K562 (cell line): ENCODE results near the gene NRP1. TPM values are rescaled to one million over a fixed set of nuclear protein-coding genes. Genes with fewer than 3 reads are reported as not detected.

ENCODE experiments used
- ATAC-seq: fragments of 200-7000 bp; cut with Tn5 transposase; 3 replicates; pipeline ENCODE4 v1.9.1; 2020; ENCODE audit warnings: moderate library complexity
- BruUV-seq: library from RNA; stranded (reverse); fragments of 400-500 nt; replicated peaks from 2 replicates; lab custom pipeline; 2021; lab: Mats Ljungman, UMichigan
- CTCF ChIA-PET: fragments of 300-600 bp; formaldehyde crosslinking; extraction: SDS; loops from one replicate; lab custom pipeline; 2021; ENCODE audit warnings: low intra/inter-chr PET ratio; lab: Yijun Ruan, JAX
- POLR2A ChIA-PET: fragments of 300-600, 350-650 bp; sonication (Branson Sonifier 250); formaldehyde crosslinking; extraction: SDS; loops from one replicate; lab custom pipeline; 2021; ENCODE audit warnings: antibody characterized with exemption, inconsistent platforms; lab: Yijun Ruan, JAX
- DNase-seq, 4 experiments: peaks; one replicate each; pipeline versions ENCODE4 v3.0.0 to v3.0.0-alpha.2; 2011 to 2018; ENCODE audit warnings: low spot score in 3 of 4, mixed read lengths in 3 of 4; ENCODE audit errors: extremely low read depth in 1 of 4
- FAIRE-seq: peaks from 2 replicates; lab custom pipeline; 2011; peaks lifted over from hg19 to GRCh38; lab: Jason Lieb, UNC
- H2AFZ ChIP-seq: 2 replicates; pipeline ENCODE4 v1.6.0; 2011; ENCODE audit warnings: low read depth, low read length, control low read depth, inconsistent platforms
- H3K27ac ChIP-seq: fragments of 200-600 bp; 3 replicates; pipeline ENCODE4 v1.8.0; 2011; ENCODE audit warnings: low read depth, mild to moderate bottlenecking, control low read depth, inconsistent platforms, low read length, moderate library complexity, mixed read lengths; ENCODE audit errors: extremely low read depth
- H3K27me3 ChIP-seq, 2 experiments: fragments of 300-600 bp in 1 of 2; 2 replicates in 1 of 2; 3 replicates in 1 of 2; pipeline versions ENCODE4 v1.6.0 to v1.8.0; 2011; ENCODE audit warnings: inconsistent platforms in 2 of 2, low read length in 2 of 2, mild to moderate bottlenecking in 1 of 2, mixed read lengths in 1 of 2, moderate library complexity in 1 of 2; ENCODE audit not compliant: control insufficient read depth in 2 of 2, insufficient read depth in 2 of 2
- H3K36me3 ChIP-seq: fragments of 300-600 bp; 3 replicates; pipeline ENCODE4 v1.8.0; 2011; ENCODE audit warnings: mild to moderate bottlenecking, low read length, inconsistent platforms; ENCODE audit not compliant: control insufficient read depth, insufficient read depth
- H3K4me1 ChIP-seq, 2 experiments: fragments of 200-600 bp in 1 of 2; replicated peaks in 1 of 2; 2 replicates in 1 of 2; 3 replicates in 1 of 2; pipeline versions ENCODE4 v1.5.1 to v1.8.0; 2011; ENCODE audit warnings: inconsistent platforms in 2 of 2, low read length in 2 of 2, mild to moderate bottlenecking in 1 of 2, mixed read lengths in 1 of 2, moderate library complexity in 1 of 2; ENCODE audit not compliant: control insufficient read depth in 2 of 2, insufficient read depth in 2 of 2
- H3K4me2 ChIP-seq: 2 replicates; pipeline ENCODE4 v1.6.1; 2011; ENCODE audit warnings: low read length, control low read depth, inconsistent platforms, mixed read lengths; ENCODE audit not compliant: insufficient read depth
- H3K4me3 ChIP-seq: fragments of 200-600 bp; sonication (generic), shearing (Covaris generic); 2 replicates; pipeline ENCODE4 v1.5.1; 2016; ENCODE audit warnings: control low read depth, inconsistent platforms
- H3K79me2 ChIP-seq: fragments of 200-600 bp; 3 replicates; pipeline ENCODE4 v1.8.0; 2011; ENCODE audit warnings: low read length, inconsistent platforms; ENCODE audit not compliant: control insufficient read depth, insufficient read depth
- H3K9ac ChIP-seq, 2 experiments: 2 replicates each; pipeline versions ENCODE4 v1.6.0 to v1.6.1; 2011; ENCODE audit warnings: low read depth in 2 of 2, low read length in 2 of 2, control low read depth in 1 of 2, inconsistent platforms in 1 of 2, mild to moderate bottlenecking in 1 of 2, mixed read lengths in 1 of 2; ENCODE audit not compliant: insufficient read depth in 1 of 2
- H3K9me1 ChIP-seq: one replicate; pipeline ENCODE4 v1.6.0; 2011; ENCODE audit warnings: inconsistent platforms, mild to moderate bottlenecking, low read length, moderate library complexity; ENCODE audit not compliant: control insufficient read depth, insufficient read depth
- H3K9me3 ChIP-seq: replicated peaks from 2 replicates; pipeline ENCODE4 v1.5.1; 2011; ENCODE audit warnings: low read depth, low read length, inconsistent platforms; ENCODE audit not compliant: control insufficient read depth, insufficient read depth
- H4K20me1 ChIP-seq: replicated peaks from 2 replicates; pipeline ENCODE4 v1.6.1; 2011; ENCODE audit warnings: low read length, inconsistent platforms, mixed read lengths; ENCODE audit not compliant: control insufficient read depth, insufficient read depth
- CBX5 ChIP-seq: IDR thresholded peaks from 2 replicates; pipeline ENCODE4 v1.6.1; 2014; ENCODE audit warnings: low read depth, borderline replicate concordance
- CTCF ChIP-seq, 3 experiments: IDR thresholded peaks in 2 of 3; conservative IDR thresholded peaks in 1 of 3; 2 replicates each; pipeline ENCODE4 v1.5.1; 2011 to 2012; ENCODE audit warnings: low read length in 3 of 3, mild to moderate bottlenecking in 3 of 3, control low read depth in 2 of 3, improper control_type of control experiment in 1 of 3, inconsistent platforms in 1 of 3, low read depth in 1 of 3, mixed read lengths in 1 of 3, moderate library complexity in 1 of 3; ENCODE audit not compliant: insufficient read depth in 2 of 3
- ILK ChIP-seq: fragments of 450-650 bp; IDR thresholded peaks from 2 replicates; pipeline ENCODE4 v1.6.1; 2016; ENCODE audit warnings: missing genetic modification characterization, low read depth, mild to moderate bottlenecking, missing compliant biosample characterization, moderate library complexity, borderline replicate concordance
- MECOM ChIP-seq: fragments of 250-450 bp; sonication (Bioruptor Pico); IDR thresholded peaks from 2 replicates; pipeline ENCODE4 v1.8.0; 2022; ENCODE audit warnings: inconsistent platforms
- MYBL2 ChIP-seq, 2 experiments: fragments of 450-650 bp in 1 of 2; sonication (generic) in 1 of 2; formaldehyde crosslinking in 1 of 2; IDR thresholded peaks; 2 replicates each; pipeline versions ENCODE4 v1.6.1 to v1.8.1; 2017 to 2022; ENCODE audit warnings: borderline replicate concordance in 1 of 2, inconsistent platforms in 1 of 2, low read depth in 1 of 2, mild to moderate bottlenecking in 1 of 2, missing genetic modification reagents in 1 of 2, moderate library complexity in 1 of 2
- SMAD1 ChIP-seq: fragments of 150-350 bp; IDR thresholded peaks from 2 replicates; pipeline ENCODE4 v1.6.1; 2014; ENCODE audit warnings: low read length, low read depth; ENCODE audit not compliant: partially characterized antibody
- SRSF1 ChIP-seq: fragments of 200-400 bp; formaldehyde crosslinking; IDR thresholded peaks from 2 replicates; pipeline ENCODE4 v1.6.1; 2017; ENCODE audit warnings: mild to moderate bottlenecking, low read depth, low read length, moderate library complexity
- TFAM ChIP-seq: fragments of 250-450 bp; sonication (Bioruptor Pico); conservative IDR thresholded peaks from 2 replicates; pipeline ENCODE4 v1.5.0; 2021; ENCODE audit warnings: mild to moderate bottlenecking, moderate library complexity
- ZNF707 ChIP-seq: fragments of 250-450 bp; sonication (Bioruptor Pico); conservative IDR thresholded peaks from 2 replicates; pipeline ENCODE4 v1.8.0; 2022; ENCODE audit warnings: inconsistent platforms, mild to moderate bottlenecking, moderate library complexity
- ZNF778 ChIP-seq: fragments of 450-650 bp; formaldehyde crosslinking; IDR thresholded peaks from 2 replicates; pipeline ENCODE4 v1.4.0; 2020; ENCODE audit warnings: mild to moderate bottlenecking, moderate library complexity
- ZSCAN32 ChIP-seq: fragments of 450-650 bp; formaldehyde crosslinking; IDR thresholded peaks from 2 replicates; pipeline ENCODE4 v1.4.0; 2020; ENCODE audit warnings: mild to moderate bottlenecking, moderate library complexity
- WGBS: fragments of 100-300 bp; shearing (Covaris generic); methylation state at CpG from one replicate; pipeline ENCODE4 v1.1.6; 2016; ENCODE audit warnings: low coverage, mixed read lengths; ENCODE audit not compliant: insufficient coverage; ENCODE audit errors: missing lambda C conversion rate; 5-methylcytosine and 5-hydroxymethylcytosine counted together
- in situ Hi-C: fragments of 300-500 bp; cut with MboI; formaldehyde crosslinking; loops from 4 replicates; pipeline ENCODE4 v1.15.0; 2018; ENCODE audit warnings: inconsistent platforms, mixed read lengths
- intact Hi-C: fragments of 100-400 bp; cut with micrococcal nuclease; formaldehyde crosslinking; loops from 2 replicates; pipeline ENCODE4 v1.14.2; 2022
- polyA plus RNA-seq, 8 experiments: library from polyadenylated mRNA; depleted of rRNA in 4 of 8; stranded (reverse) in 5 of 8; unstranded in 3 of 8; fragments of >200 nt; fragmentation: Nextera tagmentation in 2 of 8; fragmentation: Illumina TruSeq in 1 of 8; extraction: Ambion mirVana in 2 of 8; extraction: Trizol in 1 of 8; gene quantifications; 2 replicates each; pipeline versions ENCODE4 v1.2.1 to v1.2.3, GENCODE V29; 2011 to 2014; ENCODE audit warnings: inconsistent platforms in 1 of 8, missing spikeins in 1 of 8
- total RNA-seq, 7 experiments: library from RNA; depleted of rRNA in 6 of 7; stranded (reverse); fragments of >200 nt in 6 of 7; fragmentation: Illumina TruSeq in 2 of 7; extraction: Trizol in 2 of 7; gene quantifications; 2 replicates each; pipeline versions ENCODE4 v1.2.1 to v1.2.3, GENCODE V29; 2011 to 2021; ENCODE audit warnings: low replicate concordance in 1 of 7
- TF ChIP-seq, protein P1 (sequence below), 2 experiments: fragments of 200-800 bp in 1 of 2; sonication (Bioruptor generic) in 1 of 2; sonication (generic) in 1 of 2; formaldehyde crosslinking in 1 of 2; IDR thresholded peaks in 1 of 2; conservative IDR thresholded peaks in 1 of 2; 2 replicates each; pipeline versions ENCODE4 v1.5.0 to v1.6.1; 2016 to 2020; ENCODE audit warnings: missing compliant biosample characterization in 1 of 2, missing genetic modification characterization in 1 of 2, missing genetic modification reagents in 1 of 2
- TF ChIP-seq, protein P2 (sequence below): fragments of 450-650 bp; IDR thresholded peaks from 2 replicates; pipeline ENCODE4 v1.6.1; 2016; ENCODE audit warnings: missing biosample characterization, missing genetic modification characterization

The NRP1 gene
- total and polyA plus RNA-seq, 9 of the 15 experiments (the other 6 are each of a cell fraction or from before 2014, with no cell fraction given): 0.01 to 0.38 (median 0.04) TPM; not detected in 5

DNA sequence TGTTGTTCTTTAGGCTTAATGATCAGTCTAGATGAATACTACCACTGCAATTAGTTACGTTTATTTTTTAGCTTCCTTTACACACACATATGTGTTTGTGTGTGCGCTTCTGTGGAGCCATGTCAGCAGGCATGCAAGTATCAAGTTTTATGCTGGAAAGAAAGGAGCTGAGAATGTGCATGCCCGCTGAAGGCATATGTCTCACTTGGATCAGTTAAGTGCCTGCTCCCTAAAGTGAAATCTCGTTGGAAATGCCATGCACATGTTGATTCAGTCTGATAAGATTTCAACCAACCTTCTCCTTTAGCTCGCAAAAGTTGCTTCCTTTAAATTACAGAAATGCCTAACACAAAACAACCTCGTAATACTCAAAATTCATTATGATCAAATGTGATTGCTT, 10.7 kb downstream of the NRP1 start:
- no peaks in the 10 kb centered on the region for H3K79me2 ChIP-seq
- no peak overlapping the region for H3K27ac ChIP-seq
- intact Hi-C loops (no loop called here), in situ Hi-C loops (no loop called here)
- DNase-seq (no peak), ATAC-seq (no peak), FAIRE-seq (no peak)
- no peak overlapping the region for H3K4me3 ChIP-seq
- no peaks in the 10 kb centered on the region for H3K9me3 ChIP-seq
- BruUV-seq: no TSS peak
- H3K4me1 ChIP-seq: no peaks in the 10 kb centered on the region
- ChIA-PET POLR2A (no interaction called here), CTCF (no interaction called here)
- peaks cover 0 to 3% of the 10 kb centered on the region in 2 experiments; a peak in 1 of 5 replicates for H3K27me3 ChIP-seq
- H3K9me1 ChIP-seq: no peaks in the 10 kb centered on the region
- H3K4me2 ChIP-seq: no peak overlapping the region
- no peaks in the 10 kb centered on the region for H3K36me3 ChIP-seq
- no peaks in the 10 kb centered on the region for H4K20me1 ChIP-seq
- H2AFZ ChIP-seq: no peak overlapping the region
- no peak overlapping the region for H3K9ac ChIP-seq
- under 1% methylated on average over 6 of the region's 6 CpGs for WGBS
- TF ChIP-seq, protein P1, sequence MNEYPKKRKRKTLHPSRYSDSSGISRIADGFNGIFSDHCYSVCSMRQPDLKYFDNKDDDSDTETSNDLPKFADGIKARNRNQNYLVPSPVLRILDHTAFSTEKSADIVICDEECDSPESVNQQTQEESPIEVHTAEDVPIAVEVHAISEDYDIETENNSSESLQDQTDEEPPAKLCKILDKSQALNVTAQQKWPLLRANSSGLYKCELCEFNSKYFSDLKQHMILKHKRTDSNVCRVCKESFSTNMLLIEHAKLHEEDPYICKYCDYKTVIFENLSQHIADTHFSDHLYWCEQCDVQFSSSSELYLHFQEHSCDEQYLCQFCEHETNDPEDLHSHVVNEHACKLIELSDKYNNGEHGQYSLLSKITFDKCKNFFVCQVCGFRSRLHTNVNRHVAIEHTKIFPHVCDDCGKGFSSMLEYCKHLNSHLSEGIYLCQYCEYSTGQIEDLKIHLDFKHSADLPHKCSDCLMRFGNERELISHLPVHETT (CRISPR knock-in tag; conservative IDR thresholded peaks at IDR 0.05 in 1 of 2, IDR thresholded peaks at IDR 0.05 in 1 of 2): no peak
- TF ChIP-seq ZNF778 (CRISPR knock-in tag) (no peak), SMAD1 (no peak), ILK (tag) (no peak), SRSF1 (no peak), CTCF (IDR thresholded peaks at IDR 0.05 in 2 of 3, conservative IDR thresholded peaks at IDR 0.05 in 1 of 3; ENCODE audit: insufficient read depth in 2 of 3, low read depth in 1 of 3, low read length in 3 of 3) (no peak), MECOM (CRISPR knock-in tag) (no peak), TFAM (CRISPR knock-in tag) (no peak), ZSCAN32 (no peak), CBX5 (no peak), MYBL2 (IDR thresholded peaks at IDR 0.05; ENCODE audit: low read depth) (no peak), MYBL2 (CRISPR knock-in tag; IDR thresholded peaks at IDR 0.05; ENCODE audit: borderline replicate concordance) (no peak), ZNF707 (CRISPR knock-in tag) (no peak)
- TF ChIP-seq, protein P2, sequence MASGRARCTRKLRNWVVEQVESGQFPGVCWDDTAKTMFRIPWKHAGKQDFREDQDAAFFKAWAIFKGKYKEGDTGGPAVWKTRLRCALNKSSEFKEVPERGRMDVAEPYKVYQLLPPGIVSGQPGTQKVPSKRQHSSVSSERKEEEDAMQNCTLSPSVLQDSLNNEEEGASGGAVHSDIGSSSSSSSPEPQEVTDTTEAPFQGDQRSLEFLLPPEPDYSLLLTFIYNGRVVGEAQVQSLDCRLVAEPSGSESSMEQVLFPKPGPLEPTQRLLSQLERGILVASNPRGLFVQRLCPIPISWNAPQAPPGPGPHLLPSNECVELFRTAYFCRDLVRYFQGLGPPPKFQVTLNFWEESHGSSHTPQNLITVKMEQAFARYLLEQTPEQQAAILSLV (tag): no peak
